C4-2B (cell line): ENCODE data around the gene TUBGCP2.

ENCODE experiments used
- H3K27ac ChIP-seq: fragments of 450-650 bp; 2 replicates; pipeline ENCODE4 v1.5.1; 2017
- CTCF ChIP-seq: fragments of 450-650 bp; conservative IDR thresholded peaks from 2 replicates; pipeline ENCODE4 v1.5.1; 2017; ENCODE audit warnings: mild to moderate bottlenecking
- ZFX ChIP-seq: fragments of 450-650 bp; IDR thresholded peaks from 2 replicates; pipeline ENCODE4 v1.6.1; 2017

Gene TUBGCP2

GRCh38 chr10:133271521-133272300 lies 37.0 kb downstream of the TUBGCP2 start:
- no peak for TF ChIP-seq CTCF
- no peak for TF ChIP-seq ZFX
- H3K27ac ChIP-seq = no peak overlapping the region

GRCh38 chr10:133270773-133271297 lies 37.8 kb downstream of the TUBGCP2 start:
- H3K27ac ChIP-seq = no peak overlapping the region
- no peak for TF ChIP-seq CTCF
- TF ChIP-seq ZFX = no peak

- H3K27ac ChIP-seq = no peak overlapping the region
- no peak for TF ChIP-seq CTCF
- TF ChIP-seq ZFX = no peak
Measured at GRCh38 chr10:133270204-133270603, 38.5 kb downstream of the TUBGCP2 start.

DNA sequence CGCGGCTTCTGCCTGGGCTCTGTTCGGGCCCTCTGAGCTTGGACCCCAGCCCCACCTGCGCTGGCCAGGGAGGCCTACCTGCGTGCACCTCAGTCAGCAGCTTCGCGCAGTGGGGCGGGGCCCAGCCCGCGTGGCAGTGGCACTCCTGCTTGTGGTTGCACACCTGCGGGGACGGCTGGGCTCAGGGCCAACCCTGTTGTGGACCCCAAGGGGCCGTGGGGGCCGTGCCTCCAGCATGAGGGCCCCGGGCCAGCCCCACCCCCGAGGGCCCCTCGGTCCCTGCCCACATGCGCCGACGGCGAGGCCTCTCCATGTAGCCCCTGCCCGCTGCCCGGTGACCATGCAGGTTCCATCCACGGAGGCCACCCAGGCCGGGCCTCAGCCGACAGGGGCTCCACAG lies 39.3 kb downstream of the TUBGCP2 start:
- TF ChIP-seq ZFX = no peak
- TF ChIP-seq CTCF = no peak
- H3K27ac ChIP-seq = no peak overlapping the region

GRCh38 chr10:133268532-133268931 lies 40.1 kb downstream of the TUBGCP2 start:
- no peak for TF ChIP-seq CTCF
- TF ChIP-seq ZFX = no peak
- no peak overlapping the region for H3K27ac ChIP-seq

- no peak overlapping the region for H3K27ac ChIP-seq
- no peak for TF ChIP-seq CTCF
- TF ChIP-seq ZFX = no peak
Measured at GRCh38 chr10:133267829-133268228, 40.8 kb downstream of the TUBGCP2 start.

DNA sequence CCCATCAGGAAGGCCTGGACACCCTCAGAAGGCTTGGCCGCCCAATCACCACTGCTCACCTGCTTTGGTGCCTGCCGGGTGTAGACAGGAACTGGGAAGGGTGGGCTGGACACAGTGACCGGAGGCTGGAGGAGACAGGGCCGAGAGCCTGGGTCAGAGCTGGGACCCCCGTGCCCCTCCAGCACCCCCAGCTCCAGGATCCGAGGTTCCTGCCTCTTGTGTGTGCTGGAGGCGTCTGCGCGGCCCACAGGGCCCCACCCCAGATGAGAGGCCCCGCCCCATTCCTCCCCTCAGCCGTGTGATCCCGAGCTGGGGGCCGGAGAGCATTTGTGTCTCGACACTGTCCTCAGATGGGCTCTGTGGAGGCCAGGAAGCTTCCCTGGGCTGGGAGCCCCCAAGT lies 41.4 kb downstream of the TUBGCP2 start:
- no peak for TF ChIP-seq ZFX
- no peak overlapping the region for H3K27ac ChIP-seq
